HG03378 (cell line): Measurements from ENCODE around the gene ALOX15.
"Not testable (repeated sequence)": the region's sequence is repeated elsewhere in the genome, so short reads cannot be mapped to it uniquely, and the experiment has no call there.

Experiments
- ATAC-seq: cut with Tn5 transposase; IDR thresholded peaks from one replicate; pipeline ENCODE4 v1.9.1; 2021; ENCODE audit warnings: mild to moderate bottlenecking, moderate library complexity; ENCODE audit not compliant: unreplicated experiment

The ALOX15 gene, protein sequence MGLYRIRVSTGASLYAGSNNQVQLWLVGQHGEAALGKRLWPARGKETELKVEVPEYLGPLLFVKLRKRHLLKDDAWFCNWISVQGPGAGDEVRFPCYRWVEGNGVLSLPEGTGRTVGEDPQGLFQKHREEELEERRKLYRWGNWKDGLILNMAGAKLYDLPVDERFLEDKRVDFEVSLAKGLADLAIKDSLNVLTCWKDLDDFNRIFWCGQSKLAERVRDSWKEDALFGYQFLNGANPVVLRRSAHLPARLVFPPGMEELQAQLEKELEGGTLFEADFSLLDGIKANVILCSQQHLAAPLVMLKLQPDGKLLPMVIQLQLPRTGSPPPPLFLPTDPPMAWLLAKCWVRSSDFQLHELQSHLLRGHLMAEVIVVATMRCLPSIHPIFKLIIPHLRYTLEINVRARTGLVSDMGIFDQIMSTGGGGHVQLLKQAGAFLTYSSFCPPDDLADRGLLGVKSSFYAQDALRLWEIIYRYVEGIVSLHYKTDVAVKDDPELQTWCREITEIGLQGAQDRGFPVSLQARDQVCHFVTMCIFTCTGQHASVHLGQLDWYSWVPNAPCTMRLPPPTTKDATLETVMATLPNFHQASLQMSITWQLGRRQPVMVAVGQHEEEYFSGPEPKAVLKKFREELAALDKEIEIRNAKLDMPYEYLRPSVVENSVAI

DNA sequence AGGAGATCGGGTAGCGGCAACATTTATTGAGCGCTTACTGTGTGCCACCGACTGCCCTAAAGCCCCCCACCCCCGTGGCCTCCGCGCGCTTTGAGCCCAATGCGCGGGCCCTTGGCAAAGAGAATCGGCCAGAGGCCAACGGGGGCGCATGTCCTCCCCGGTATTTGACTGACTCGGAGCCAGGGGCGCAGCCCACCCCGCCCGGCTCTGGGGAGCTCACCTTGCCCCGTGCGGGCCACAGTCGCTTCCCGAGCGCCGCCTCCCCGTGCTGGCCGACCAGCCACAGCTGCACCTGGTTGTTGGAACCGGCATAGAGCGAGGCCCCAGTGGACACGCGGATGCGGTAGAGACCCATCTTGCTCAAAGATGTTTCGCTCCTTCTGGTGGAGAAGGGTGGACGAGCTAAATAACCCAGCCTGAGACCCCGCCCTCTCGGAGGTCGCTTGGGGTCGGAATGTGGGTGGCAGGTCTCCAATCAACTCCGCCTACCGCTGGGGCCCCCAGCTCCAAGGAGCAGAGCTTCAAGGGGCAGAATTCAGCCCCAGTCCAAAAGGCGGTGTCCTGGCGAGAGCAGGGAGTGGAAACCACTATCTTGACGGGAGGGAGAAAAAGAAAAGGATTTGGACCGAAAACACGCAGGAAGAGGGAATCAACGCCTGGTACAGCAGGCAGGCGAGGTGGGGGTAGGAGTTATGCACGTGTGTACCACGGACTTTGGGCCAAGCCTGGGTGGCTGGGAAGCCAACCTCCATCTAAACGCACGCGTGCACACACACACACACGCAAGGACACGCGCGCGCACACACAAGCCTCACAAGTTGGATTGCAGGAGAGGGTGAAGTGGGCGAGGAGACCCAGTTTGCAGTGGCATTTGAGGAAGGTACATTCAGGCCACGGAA, at the start of gene ALOX15:
ALOX15 (minus strand) TSS at position 382 of the 899 bp plus-strand sequence; CDS start at position 355, 27 bp downstream.
- ATAC-seq = no peak

DNA sequence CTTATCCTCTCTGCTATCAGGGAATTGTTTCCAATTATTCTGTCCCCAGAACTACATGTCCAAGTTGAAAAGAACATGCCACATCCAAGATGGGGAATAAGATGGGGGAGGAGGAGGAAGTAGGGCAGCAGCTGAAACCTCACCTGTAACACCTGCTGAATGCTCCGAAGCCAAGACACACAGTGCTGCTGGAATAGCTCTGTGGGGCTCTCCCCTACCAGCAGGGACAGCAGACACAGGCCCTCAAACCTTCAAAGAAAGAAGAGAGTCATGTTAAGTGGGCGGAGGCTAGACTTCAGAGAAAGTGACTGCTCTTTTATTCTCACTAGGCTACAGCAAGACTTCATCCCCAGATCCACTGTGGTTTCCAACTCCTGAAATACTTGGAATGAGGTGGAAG, 49.3 kb upstream of the ALOX15 start:
- no peak for ATAC-seq

DNA sequence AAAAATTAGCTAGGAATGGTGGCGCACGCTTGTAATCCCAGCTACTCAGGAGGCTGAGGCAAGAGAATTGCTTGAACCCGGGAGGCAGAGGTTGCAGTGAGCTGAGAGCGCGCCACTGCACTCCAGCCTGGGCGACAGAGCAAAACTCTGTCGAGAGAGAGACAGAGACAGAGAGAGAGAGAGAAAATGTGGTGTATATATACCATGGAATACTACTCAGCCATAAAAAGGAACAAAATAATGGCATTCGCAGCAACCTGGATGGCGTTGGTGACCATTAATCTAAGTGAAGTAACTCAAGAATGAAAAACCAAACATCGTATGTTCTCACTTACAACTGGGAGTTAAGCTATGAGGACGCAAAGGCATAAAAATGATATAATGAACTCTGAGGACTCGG, 48.4 kb upstream of the ALOX15 start:
- not testable (repeated sequence) for ATAC-seq

DNA sequence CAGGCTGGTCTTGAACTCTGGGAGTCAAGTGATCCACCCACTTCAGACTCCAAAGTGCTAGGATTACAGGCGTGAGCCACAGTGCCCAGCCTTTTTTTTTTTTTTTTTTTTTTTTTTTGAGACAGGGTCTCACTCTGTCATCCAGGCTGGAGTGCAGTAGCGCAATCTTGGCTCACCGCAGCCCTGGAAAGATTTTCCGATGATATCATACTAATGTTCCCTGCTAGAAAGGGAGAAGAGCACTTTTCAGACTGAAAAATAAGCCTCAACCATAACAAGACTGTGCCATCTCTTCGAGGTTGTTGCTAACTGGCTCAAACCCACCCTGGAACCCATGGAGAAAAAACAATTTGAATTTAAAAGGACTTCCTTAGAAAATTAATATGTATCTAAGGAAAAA, 42.3 kb upstream of the ALOX15 start:
- ATAC-seq = not testable (repeated sequence)

DNA sequence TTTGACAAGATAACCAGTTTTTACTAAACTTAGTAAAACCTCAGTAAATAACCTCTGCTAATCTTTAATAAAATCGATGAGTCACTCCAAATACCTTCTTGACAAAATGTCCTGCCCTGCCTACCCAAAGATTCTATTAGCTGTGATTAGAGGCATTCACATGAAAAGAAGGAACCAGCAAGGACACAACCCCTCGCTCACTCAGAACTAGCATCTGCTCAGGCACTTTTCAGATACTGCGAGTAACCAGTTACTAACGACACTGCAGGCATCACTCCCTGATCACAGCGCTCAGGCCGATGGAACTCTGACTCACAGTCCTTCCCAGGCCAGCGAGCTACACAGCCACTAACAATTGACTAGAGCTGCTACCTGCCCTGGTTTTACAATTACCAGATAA, 38.2 kb upstream of the ALOX15 start:
- no peak for ATAC-seq

DNA sequence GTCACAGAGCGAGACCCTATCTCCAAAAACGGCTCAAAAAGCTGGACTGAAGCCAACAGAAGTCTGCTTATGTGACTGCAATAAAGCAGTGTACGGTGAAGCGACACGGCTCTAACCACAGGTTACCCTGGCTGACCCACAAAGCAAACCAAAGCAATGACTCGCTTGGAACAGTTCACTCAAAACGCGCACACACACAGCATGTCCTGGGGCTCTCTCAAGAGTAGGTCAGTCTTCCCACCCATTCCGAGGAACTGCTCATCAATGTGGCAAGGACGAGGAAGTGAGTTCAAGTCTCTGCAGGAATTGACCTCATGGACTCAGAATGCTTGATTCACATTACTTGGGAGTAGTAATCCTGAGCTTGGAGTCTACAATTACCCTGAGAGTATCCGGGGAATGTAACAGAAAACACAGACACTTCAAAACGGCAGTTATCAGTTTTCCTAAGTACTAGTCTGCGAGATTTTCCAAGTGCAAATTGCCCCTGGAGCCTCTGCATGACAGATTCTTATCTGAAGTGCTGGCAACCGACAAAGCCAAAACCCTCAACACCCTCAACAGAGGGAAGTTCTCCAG, 37.1 kb upstream of the ALOX15 start:
- ATAC-seq = no peak

DNA sequence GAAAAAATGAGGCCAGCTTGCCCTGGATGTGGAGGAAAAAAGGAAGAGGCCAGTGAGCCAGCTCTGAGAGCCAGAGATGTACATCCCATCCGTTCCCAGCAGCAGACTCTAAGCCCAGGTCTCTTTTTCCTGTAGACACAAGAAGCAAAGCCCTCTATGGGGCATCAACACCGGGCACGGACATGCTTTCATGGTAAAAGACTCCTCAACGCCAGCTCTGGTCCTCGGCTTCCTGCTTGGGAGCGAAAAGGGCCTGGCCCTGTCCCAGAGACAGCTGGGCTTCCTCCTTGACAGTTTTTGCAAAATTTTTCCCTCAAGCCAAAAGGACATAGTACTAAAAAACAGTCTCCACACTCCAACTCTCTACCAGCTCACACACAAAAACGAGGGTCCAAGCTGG, 35.3 kb upstream of the ALOX15 start:
- no peak for ATAC-seq

DNA sequence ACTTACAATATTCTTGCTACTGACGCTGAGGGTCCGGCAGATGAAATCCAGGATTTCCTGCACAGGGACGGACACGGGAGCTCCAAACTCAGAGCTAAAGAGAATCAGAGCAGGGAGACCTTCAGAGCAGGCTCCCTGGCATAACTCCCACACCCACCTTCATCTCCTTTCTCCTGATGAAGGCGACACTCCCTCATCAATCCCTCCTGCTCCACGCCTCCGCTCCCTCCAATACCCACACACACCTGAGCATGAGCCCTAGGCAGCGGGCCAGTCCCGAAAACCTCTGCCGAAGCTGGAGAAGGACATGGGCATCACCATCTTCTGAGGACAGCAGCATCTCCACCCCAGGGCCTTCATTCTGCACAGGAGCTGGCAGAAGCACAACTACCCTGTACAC, 34.3 kb upstream of the ALOX15 start:
- ATAC-seq = no peak

DNA sequence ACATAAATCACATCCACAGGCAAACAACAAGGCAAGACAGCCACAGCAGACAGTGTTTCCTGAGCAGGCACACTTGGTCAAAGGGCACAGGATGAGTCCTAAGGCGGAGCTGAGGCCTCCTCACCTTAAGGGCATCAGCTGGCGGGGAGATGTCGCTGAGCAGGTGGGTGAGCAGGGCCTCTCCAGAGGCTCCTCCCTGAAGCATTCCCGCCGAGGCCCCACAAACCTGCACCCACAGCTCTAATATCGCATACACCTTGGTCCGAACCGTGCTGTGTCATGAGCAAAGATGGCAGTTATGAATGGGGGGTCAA, 33.2 kb upstream of the ALOX15 start:
- ATAC-seq = no peak

DNA sequence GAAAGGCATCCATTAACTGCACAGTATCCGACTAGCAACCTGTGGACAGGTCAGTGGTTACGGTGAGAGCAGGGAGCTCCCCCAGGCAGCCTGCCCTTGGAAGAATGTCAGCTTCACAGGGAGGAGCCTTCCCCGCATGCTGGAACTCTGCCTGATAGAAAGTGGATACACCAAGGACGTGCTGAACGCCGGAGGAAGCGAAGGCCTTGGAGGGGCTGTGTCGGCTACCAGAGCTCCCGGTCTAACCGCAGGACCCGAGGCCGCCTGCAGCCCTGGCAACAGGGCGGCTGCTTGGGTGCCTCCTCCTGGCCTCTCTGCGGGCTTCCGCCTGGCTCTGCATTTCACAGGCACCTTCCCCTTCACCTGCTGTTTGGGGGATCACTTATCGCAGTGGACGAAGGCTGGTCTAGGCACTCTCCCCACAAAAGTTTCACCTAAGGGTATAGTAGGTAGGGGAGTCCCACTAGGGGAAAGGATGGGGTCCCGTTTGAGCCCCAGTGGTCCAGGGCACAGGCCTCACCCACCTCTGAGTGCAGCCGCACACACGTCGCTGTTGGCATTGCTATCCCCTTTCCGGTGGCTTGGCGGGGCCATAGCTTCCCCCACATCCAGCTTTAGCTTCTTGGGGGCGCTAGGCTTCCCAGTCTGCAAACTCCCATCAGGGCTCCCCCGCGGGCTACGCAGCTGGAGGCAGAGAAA, 32.7 kb upstream of the ALOX15 start:
- ATAC-seq = no peak

DNA sequence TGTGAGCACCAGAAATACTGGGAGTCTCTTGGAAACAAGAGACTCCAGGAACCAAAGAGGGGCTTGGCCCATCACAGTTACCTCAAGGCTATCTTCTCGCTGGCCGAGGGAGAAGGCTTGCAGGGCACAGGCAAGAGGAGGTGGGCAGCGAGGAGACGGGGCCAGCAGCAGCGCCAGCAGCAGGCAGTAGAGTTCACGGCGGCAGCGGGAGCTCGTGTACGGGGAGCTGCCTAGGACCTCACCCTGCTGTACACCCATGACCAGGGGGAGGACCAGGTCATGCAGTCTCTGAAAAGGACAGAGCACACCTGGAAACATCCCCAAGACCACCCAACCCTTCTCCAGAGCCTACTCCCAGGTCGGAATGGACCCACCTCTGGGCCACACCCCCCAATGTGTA, 31.7 kb upstream of the ALOX15 start:
- no peak for ATAC-seq

DNA sequence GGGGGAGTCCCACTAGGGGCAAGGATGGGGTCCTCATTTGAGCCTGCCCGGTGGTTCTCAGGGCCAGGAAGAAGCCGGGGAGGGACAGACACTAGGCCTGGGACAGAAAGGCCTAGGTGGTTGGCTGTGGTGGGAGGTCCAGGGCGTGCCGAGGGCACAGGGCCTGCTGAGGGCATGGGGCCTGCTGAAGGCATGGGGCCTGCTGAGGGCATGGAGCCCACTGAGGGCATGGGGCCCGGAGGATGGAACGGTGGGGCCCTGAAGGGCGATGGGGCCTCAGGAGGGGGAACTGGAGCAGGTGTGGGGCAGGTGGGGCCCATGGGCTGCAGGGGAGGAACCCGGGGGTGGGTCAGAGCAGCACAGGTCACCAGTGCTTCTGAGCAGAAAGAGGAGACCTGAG, 31.3 kb upstream of the ALOX15 start:
- ATAC-seq = no peak

DNA sequence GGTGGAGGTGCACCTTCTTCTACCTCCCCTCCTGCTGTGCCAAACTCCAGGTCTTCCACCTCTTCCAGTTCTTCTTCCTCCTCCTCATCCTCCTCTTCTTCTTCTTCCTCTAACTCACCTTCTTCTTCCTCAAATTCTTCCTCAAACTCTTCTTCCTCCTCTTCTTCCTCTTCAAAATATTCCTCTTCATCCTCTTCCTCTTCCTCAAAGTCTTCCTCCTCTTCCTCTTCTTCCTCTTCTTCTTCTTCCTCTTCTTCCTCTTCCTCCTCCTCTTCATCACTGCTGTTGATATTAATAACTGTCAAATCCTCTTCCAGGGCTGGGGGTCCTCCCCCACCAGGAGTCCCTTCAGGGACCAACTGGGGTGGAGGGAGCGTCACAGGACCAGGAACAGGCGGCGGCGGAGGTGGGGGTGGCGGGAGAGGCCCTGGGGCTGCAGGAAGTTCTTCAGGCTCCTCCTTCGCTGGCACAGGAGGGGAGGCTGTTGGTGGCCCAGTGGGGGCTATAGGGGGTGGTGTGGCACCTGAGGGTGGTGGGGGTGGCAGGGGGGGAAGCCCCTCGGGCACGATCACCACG, 30.7 kb upstream of the ALOX15 start:
- ATAC-seq = no peak

DNA sequence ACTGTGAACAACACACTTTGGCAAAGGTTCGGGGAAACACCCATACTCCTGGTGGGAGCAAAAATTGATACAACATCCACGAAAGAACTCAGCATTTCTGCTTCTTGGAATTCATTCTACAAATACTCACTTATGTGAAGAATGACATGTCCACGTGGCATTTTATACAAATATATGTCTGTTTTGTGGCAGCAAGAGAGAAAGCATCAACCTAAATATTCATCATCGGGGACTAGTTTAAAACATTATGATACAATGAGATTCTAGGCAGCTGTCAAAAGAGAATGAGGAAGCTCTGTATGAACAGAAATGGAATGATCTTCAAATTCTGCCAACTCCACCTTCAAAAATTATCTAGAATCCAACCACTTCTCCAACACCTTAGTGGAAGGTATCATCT, 25.7 kb upstream of the ALOX15 start:
- ATAC-seq = no peak

DNA sequence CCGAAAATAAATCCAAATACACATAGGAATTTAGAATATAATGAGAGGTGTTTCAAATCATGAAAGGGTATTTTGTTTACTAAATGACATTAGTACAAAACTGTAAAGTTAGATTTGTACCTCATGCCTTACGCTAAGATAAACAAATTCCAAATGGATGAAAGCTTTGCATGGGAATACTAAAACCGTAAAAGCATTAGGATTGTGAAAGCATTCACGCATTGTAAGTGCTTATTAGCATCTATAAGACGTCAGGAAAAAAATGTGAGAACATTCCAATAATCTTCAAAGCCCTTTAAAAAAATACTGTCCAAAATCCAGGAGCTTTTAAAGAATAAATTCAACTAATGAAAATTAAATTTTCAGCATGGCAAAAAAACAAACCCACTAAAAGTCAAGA, 24.8 kb upstream of the ALOX15 start:
- ATAC-seq = no peak

DNA sequence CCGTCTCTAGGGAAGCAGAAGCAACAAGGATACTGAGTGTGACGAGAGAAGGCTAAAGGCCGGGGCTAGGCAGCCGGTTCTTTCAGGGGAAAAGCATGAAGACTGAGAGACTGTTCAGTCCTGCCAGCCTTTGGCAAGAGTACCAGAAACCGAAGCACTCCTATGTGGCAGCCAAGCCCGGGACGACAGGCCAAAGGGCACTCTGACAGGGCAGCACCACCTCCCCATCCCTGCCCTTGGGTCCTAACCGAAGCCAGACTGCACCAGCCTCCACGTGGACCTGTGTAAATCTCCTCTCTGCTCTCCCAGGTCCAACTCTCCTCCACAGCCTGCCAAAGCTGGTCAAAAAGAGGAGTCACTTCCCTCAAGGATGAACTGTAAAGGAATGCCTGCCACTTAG, 23.5 kb upstream of the ALOX15 start:
- no peak for ATAC-seq

DNA sequence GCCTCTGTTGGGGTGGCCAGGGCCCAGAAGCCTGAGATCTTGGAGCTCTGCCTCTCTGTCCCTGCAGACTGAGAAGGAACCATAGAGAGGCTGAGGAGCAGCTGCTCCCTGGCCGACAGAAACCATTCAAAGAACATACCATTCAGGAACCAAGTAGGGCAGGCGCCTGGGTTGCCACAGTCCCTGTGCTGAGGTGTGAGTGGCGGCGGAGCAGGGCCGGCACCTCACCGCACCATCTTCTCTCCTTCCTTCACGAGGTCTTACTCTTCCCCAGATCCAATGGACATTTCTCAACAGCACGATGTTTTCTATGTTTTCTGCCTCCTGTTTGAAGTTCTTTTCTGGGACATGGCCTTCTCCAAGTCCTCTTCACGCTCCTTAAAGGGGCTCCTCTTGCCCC, 22.8 kb upstream of the ALOX15 start:
- ATAC-seq = no peak

DNA sequence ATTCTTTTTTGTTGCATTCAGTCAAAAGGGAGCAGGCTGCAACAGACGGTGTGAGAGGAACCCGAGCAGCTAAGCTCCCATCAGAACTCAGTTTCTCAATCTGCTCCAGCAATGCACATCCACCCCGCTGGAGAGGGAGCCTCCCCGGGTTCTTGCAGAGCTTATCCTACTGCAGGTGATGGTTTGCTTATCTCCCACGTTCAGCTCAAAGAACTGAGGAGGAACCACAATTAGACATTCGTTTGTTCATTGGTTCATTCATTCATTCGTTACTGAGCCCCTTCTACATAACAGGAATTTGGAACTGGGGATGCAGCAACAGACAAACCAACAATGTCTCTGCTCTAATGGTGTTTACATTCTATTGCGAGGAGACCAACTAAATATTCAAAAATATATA, 22.2 kb upstream of the ALOX15 start:
- ATAC-seq = no peak

DNA sequence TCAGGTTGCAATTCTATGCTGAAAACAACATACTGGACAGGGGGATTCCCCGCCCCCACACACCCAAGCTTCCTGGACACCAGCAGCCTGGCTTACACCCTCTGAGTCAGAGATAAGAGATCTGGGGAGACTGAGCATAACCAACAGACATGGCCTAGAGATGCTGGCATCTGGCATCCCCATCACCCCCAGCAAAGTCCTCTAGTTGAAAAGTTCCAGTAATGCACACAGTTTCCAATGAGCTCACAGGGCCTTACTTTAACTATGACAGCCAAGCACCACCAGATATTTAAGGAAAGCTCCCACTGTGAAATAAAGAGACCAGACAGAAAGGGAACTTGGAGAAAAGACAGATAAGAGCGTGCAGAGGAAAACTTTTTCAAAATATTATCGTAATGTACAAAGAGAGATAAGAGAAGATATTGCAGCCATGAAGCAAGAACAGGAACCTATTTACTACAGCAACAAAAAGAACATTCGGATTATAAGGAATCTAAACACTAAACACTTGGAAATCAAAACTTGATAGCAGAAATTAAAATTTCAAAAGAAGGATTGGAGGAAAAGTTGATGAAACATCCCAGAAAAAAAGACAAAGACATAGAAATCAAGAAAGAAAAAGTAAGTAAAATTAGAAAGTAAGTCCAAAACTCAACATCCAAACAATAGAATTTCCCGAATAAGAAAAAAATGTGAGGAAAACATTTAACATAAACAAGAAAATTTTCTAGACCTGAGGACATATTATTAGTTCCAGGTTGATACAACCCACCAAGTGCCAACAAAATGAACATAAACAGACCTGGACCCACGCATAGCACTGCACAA, 17.2 kb upstream of the ALOX15 start:
- no peak for ATAC-seq

DNA sequence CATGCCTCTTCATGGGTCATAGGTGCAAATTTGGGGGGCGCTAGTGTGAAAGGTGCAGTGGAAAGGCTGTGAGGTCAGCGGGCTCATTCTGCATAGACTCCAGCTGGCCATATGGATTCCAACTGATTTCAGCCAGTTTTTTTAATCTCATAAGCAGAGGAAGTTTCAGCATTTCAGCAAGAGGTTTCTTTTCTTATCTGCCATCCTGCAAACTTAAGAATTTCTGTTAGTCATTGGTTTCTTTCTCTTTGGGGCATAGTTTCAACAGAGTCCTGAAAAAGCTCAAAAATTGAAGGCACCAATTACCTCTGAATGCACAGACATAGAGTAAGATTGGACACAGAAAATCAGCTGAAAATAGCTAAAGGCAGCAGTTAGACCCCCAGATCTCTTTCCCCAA, 16.2 kb upstream of the ALOX15 start:
- ATAC-seq = no peak
